GM19438 (cell line): ENCODE results near the gene DNAJB6.
A peak's percentile ranks its signal among the peaks of the same experiment; 100 is the strongest.

Experiments
- ATAC-seq: cut with Tn5 transposase; IDR thresholded peaks from one replicate; pipeline ENCODE4 v1.9.1; 2021; ENCODE audit warnings: low read depth; ENCODE audit not compliant: unreplicated experiment

The DNAJB6 gene

GRCh38 chr7:157336383-157337315, at the start of gene DNAJB6:
TSS of gene DNAJB6 (plus strand) at chr7:157337004. CDS start at chr7:157358573, 21,569 bp downstream.
- peak; percentile 62 for ATAC-seq

- ATAC-seq, result no peak
Measured at GRCh38 chr7:157291404-157292080, 45.3 kb upstream of the DNAJB6 start.

GRCh38 chr7:157292258-157292657, 44.5 kb upstream of the DNAJB6 start:
- ATAC-seq, result no peak

GRCh38 chr7:157292770-157293412, 43.9 kb upstream of the DNAJB6 start:
- ATAC-seq, result no peak

GRCh38 chr7:157293413-157293788, 43.4 kb upstream of the DNAJB6 start:
- no peak for ATAC-seq

- no peak for ATAC-seq
Measured at GRCh38 chr7:157294773-157295172, 42.0 kb upstream of the DNAJB6 start.

GRCh38 chr7:157295338-157295737, 41.5 kb upstream of the DNAJB6 start:
- ATAC-seq, result no peak

- ATAC-seq, result no peak
Measured at GRCh38 chr7:157297185-157297584, 39.6 kb upstream of the DNAJB6 start.

GRCh38 chr7:157299317-157299612, 37.5 kb upstream of the DNAJB6 start:
- ATAC-seq, result no peak

- ATAC-seq, result no peak
Measured at GRCh38 chr7:157299613-157300368, 37.0 kb upstream of the DNAJB6 start.

- no peak for ATAC-seq
Measured at GRCh38 chr7:157300369-157300825, 36.4 kb upstream of the DNAJB6 start.

- no peak for ATAC-seq
Measured at GRCh38 chr7:157301610-157302120, 35.1 kb upstream of the DNAJB6 start.

- no peak for ATAC-seq
Measured at GRCh38 chr7:157306846-157307838, 29.7 kb upstream of the DNAJB6 start.

GRCh38 chr7:157309988-157310668, 26.7 kb upstream of the DNAJB6 start:
- ATAC-seq, result no peak

- ATAC-seq, result no peak
Measured at GRCh38 chr7:157310676-157311185, 26.1 kb upstream of the DNAJB6 start.

- ATAC-seq, result no peak
Measured at GRCh38 chr7:157312941-157313340, 23.9 kb upstream of the DNAJB6 start.

- no peak for ATAC-seq
Measured at GRCh38 chr7:157313645-157314044, 23.2 kb upstream of the DNAJB6 start.

GRCh38 chr7:157318015-157318706, 18.6 kb upstream of the DNAJB6 start:
- no peak for ATAC-seq
